HCT116 (cell line): ENCODE measurements around the gene CELSR3. TPM values are rescaled to one million over a fixed set of nuclear protein-coding genes. Genes with fewer than 3 reads are reported as not detected.

ENCODE experiments used
- ATAC-seq: fragments of 200-7000 bp; cut with Tn5 transposase; 2 replicates; pipeline ENCODE4 v1.9.1; 2020; ENCODE audit warnings: mild to moderate bottlenecking, moderate library complexity
- BruUV-seq: library from RNA; stranded (reverse); fragments of 400-500 nt; replicated peaks from 2 replicates; lab custom pipeline; 2021; lab: Mats Ljungman, UMichigan
- CTCF ChIA-PET: fragments of 300-600 bp; sonication (Branson Sonifier 250); formaldehyde crosslinking; loops from one replicate; lab custom pipeline; 2021; ENCODE audit warnings: antibody characterized with exemption; lab: Charles Lee
- POLR2A ChIA-PET: fragments of 300-600, 350-600 bp; sonication (Branson Sonifier 250); formaldehyde crosslinking; loops from one replicate; lab custom pipeline; 2021; ENCODE audit warnings: antibody characterized with exemption; lab: Charles Lee
- RAD21 ChIA-PET, 2 experiments: fragments of 300-600 bp; sonication (Branson Sonifier 250); formaldehyde crosslinking; loops; one replicate each; lab custom pipeline; 2023; ENCODE audit warnings: low total read pairs in 2 of 2; ENCODE audit not compliant: uncharacterized antibody in 2 of 2, unreplicated experiment in 2 of 2, low non-redundant PET in 1 of 2; lab: Charles Lee
- DNase-seq: peaks from one replicate; pipeline ENCODE4 v3.0.0-alpha.2; 2010; ENCODE audit warnings: low read depth, low spot score
- H2AFZ ChIP-seq: fragments of 200-600 bp; shearing (Covaris generic), sonication (generic); 2 replicates; pipeline ENCODE4 v1.6.1; 2017; ENCODE audit warnings: low read depth, mixed run types, mixed read lengths, antibody characterized with exemption, low read length; ENCODE audit not compliant: poor library complexity, severe bottlenecking
- H3K27ac ChIP-seq: 2 replicates; pipeline ENCODE4 v1.5.1; 2012; ENCODE audit warnings: low read depth, low read length
- H3K27me3 ChIP-seq: fragments of 200-600 bp; sonication (generic); 2 replicates; pipeline ENCODE4 v1.6.1; 2016; ENCODE audit warnings: mixed run types, low read length, mixed read lengths; ENCODE audit not compliant: insufficient read depth
- H3K36me3 ChIP-seq, 2 experiments: fragments of 200-500 bp in 1 of 2; fragments of 200-600 bp in 1 of 2; sonication (Bioruptor generic) in 1 of 2; sonication (generic) in 1 of 2; 2 replicates each; pipeline versions ENCODE4 v1.5.1 to v1.6.1; 2014 to 2016; ENCODE audit warnings: low read length in 2 of 2, inconsistent platforms in 1 of 2, mixed read lengths in 1 of 2, mixed run types in 1 of 2; ENCODE audit not compliant: insufficient read depth in 2 of 2, control insufficient read depth in 1 of 2
- H3K4me1 ChIP-seq, 2 experiments: fragments of 200-600 bp in 1 of 2; sonication (generic) in 1 of 2; 2 replicates each; pipeline versions ENCODE4 v1.5.1 to v1.6.1; 2012 to 2017; ENCODE audit warnings: low read length in 2 of 2, inconsistent platforms in 1 of 2, mild to moderate bottlenecking in 1 of 2, mixed read lengths in 1 of 2, mixed run types in 1 of 2, moderate library complexity in 1 of 2; ENCODE audit not compliant: insufficient read depth in 2 of 2, control insufficient read depth in 1 of 2
- H3K4me2 ChIP-seq: fragments of 200-600 bp; sonication (generic); 2 replicates; pipeline ENCODE4 v1.6.1; 2017; ENCODE audit warnings: mixed run types, low read length, mixed read lengths
- H3K4me3 ChIP-seq, 2 experiments: fragments of 200-600 bp in 1 of 2; sonication (generic) in 1 of 2; replicated peaks in 1 of 2; 2 replicates each; pipeline ENCODE4 v1.5.1; 2011 to 2016; ENCODE audit warnings: low read length in 2 of 2, control low read depth in 1 of 2, low read depth in 1 of 2, mild to moderate bottlenecking in 1 of 2, mixed read lengths in 1 of 2, mixed run types in 1 of 2
- H3K79me2 ChIP-seq: fragments of 200-600 bp; sonication (generic); 2 replicates; pipeline ENCODE4 v1.6.1; 2017; ENCODE audit warnings: mild to moderate bottlenecking, mixed run types, low read length, moderate library complexity, mixed read lengths; ENCODE audit not compliant: insufficient read depth
- H3K9ac ChIP-seq: fragments of 200-600 bp; sonication (generic); 2 replicates; pipeline ENCODE4 v1.6.1; 2016; ENCODE audit warnings: low read length, mixed read lengths
- H3K9me2 ChIP-seq: fragments of 200-600 bp; sonication (generic), shearing (Covaris generic); 2 replicates; pipeline ENCODE4 v1.6.1; 2017; ENCODE audit warnings: mixed run types, mild to moderate bottlenecking, moderate library complexity; ENCODE audit not compliant: insufficient read depth
- H3K9me3 ChIP-seq, 2 experiments: fragments of 200-500 bp in 1 of 2; fragments of 200-600 bp in 1 of 2; sonication (Bioruptor generic) in 1 of 2; sonication (generic) in 1 of 2; 2 replicates each; pipeline ENCODE4 v1.6.1; 2014 to 2017; ENCODE audit warnings: low read length in 2 of 2, mixed read lengths in 2 of 2, inconsistent platforms in 1 of 2, low read depth in 1 of 2, mild to moderate bottlenecking in 1 of 2, mixed run types in 1 of 2, moderate library complexity in 1 of 2; ENCODE audit not compliant: control insufficient read depth in 1 of 2, insufficient read depth in 1 of 2
- H4K20me1 ChIP-seq: fragments of 200-600 bp; sonication (generic), shearing (Covaris generic); 2 replicates; pipeline ENCODE4 v1.6.1; 2017; ENCODE audit warnings: mixed run types, mild to moderate bottlenecking, moderate library complexity; ENCODE audit not compliant: insufficient read depth
- ATF3 ChIP-seq: IDR thresholded peaks from 2 replicates; pipeline ENCODE4 v1.6.1; 2012
- CBX3 ChIP-seq: IDR thresholded peaks from 2 replicates; pipeline ENCODE4 v1.6.1; 2012; ENCODE audit warnings: low read depth
- CEBPB ChIP-seq: IDR thresholded peaks from 2 replicates; pipeline ENCODE4 v1.6.1; 2012; ENCODE audit warnings: low read depth
- EGR1 ChIP-seq: IDR thresholded peaks from 2 replicates; pipeline ENCODE4 v1.6.1; 2012; ENCODE audit warnings: low read depth
- ELF1 ChIP-seq: IDR thresholded peaks from 2 replicates; pipeline ENCODE4 v1.6.1; 2012; ENCODE audit warnings: low read depth, borderline replicate concordance
- EZH2 ChIP-seq: fragments of 200-600 bp; sonication (generic); IDR thresholded peaks from 2 replicates; pipeline ENCODE4 v1.6.1; 2017; ENCODE audit warnings: antibody characterized with exemption, mixed run types
- EZH2phosphoT487 ChIP-seq: fragments of 200-600 bp; IDR thresholded peaks from 2 replicates; pipeline ENCODE4 v1.6.1; 2018; ENCODE audit warnings: antibody characterized with exemption, borderline replicate concordance
- FOSL1 ChIP-seq: IDR thresholded peaks from 2 replicates; pipeline ENCODE4 v1.6.1; 2012; ENCODE audit warnings: low read depth
- JUND ChIP-seq: IDR thresholded peaks from 2 replicates; pipeline ENCODE4 v1.6.1; 2012
- MAX ChIP-seq: IDR thresholded peaks from 2 replicates; pipeline ENCODE4 v1.6.1; 2012
- POLR2A ChIP-seq: IDR thresholded peaks from 2 replicates; pipeline ENCODE4 v1.7.0; 2011; ENCODE audit warnings: borderline replicate concordance; ENCODE audit not compliant: insufficient read depth, insufficient read length; ENCODE audit errors: extremely low read depth
- POLR2AphosphoS5 ChIP-seq: IDR thresholded peaks from 2 replicates; pipeline ENCODE4 v1.6.1; 2011; ENCODE audit warnings: mild to moderate bottlenecking, low read depth, low read length, moderate library complexity
- RAD21 ChIP-seq: IDR thresholded peaks from 2 replicates; pipeline ENCODE4 v1.6.1; 2012; ENCODE audit warnings: low read depth, mild to moderate bottlenecking
- REST ChIP-seq: IDR thresholded peaks from 2 replicates; pipeline ENCODE4 v1.6.1; 2012; ENCODE audit warnings: low read depth
- SIN3A ChIP-seq: IDR thresholded peaks from 2 replicates; pipeline ENCODE4 v1.6.1; 2012; ENCODE audit warnings: low read depth
- SRF ChIP-seq: IDR thresholded peaks from 2 replicates; pipeline ENCODE4 v1.6.1; 2012; ENCODE audit warnings: low read depth
- TCF7L2 ChIP-seq: IDR thresholded peaks from 2 replicates; pipeline ENCODE4 v1.7.0; 2011; ENCODE audit warnings: borderline replicate concordance, inconsistent platforms; ENCODE audit not compliant: insufficient read depth, insufficient read length; ENCODE audit errors: extremely low read depth
- YY1 ChIP-seq: IDR thresholded peaks from 2 replicates; pipeline ENCODE4 v1.6.1; 2011; ENCODE audit warnings: low read length, low read depth, moderate library complexity, mild to moderate bottlenecking; ENCODE audit not compliant: insufficient replicate concordance; ENCODE audit errors: extremely low read depth
- ZBTB33 ChIP-seq: IDR thresholded peaks from 2 replicates; pipeline ENCODE4 v1.6.1; 2011; ENCODE audit warnings: mild to moderate bottlenecking, low read length, moderate library complexity; ENCODE audit not compliant: insufficient replicate concordance; ENCODE audit errors: extremely low read depth
- ZFX ChIP-seq: fragments of 450-650 bp; IDR thresholded peaks from 2 replicates; pipeline ENCODE4 v1.6.1; 2017
- ZNF274 ChIP-seq: fragments of 200-500 bp; sonication (Bioruptor generic); IDR thresholded peaks from 2 replicates; pipeline ENCODE4 v1.6.1; 2014; ENCODE audit warnings: mild to moderate bottlenecking, low read depth, low read length, inconsistent platforms
- intact Hi-C: fragments of 100-400 bp; cut with micrococcal nuclease; formaldehyde crosslinking; loops from 2 replicates; pipeline ENCODE4 v1.10.0; 2022
- total RNA-seq: library from RNA; stranded (reverse); gene quantifications from one replicate; pipeline ENCODE4 v1.2.1, GENCODE V29; 2021; ENCODE audit not compliant: unreplicated experiment

The CELSR3 gene
- total RNA-seq, 1 experiment from 2014 or later: 7.8 TPM

GRCh38 chr3:48635222-48636021 lies 27.3 kb downstream of the CELSR3 start, which contains the start of gene SLC26A6:
SLC26A6 (minus strand) TSS chr3:48635461; CDS start chr3:48635393, 68 bp downstream.
- DNase-seq (peak; percentile 88), ATAC-seq (peak; percentile 92)
- RAD21 ChIA-PET: interaction anchor here (0.9 to 1.4 kb wide), 2 partner anchors 28 to 235 kb away, joined by 3 to 4 read pairs; partner anchors contain the start of gene CELSR3 (in 1 of the 2)
- Histone ChIP-seq H3K9ac (peak within 1 kb of the TSS; percentile 80), H3K4me1 (peaks cover 11 to 22% of the 10 kb centered on the region in 2 experiments), H2AFZ (no peak within 1 kb of the TSS), H3K27ac (peak within 1 kb of the TSS; percentile 73), H3K9me3 (no peaks in the 10 kb centered on the region), H3K79me2 (peaks cover 12% of the 10 kb centered on the region; the same call in 1 of the 2 replicates), H3K27me3 (no peaks in the 10 kb centered on the region), H3K36me3 (peaks cover 9 to 27% of the 10 kb centered on the region in 2 experiments; a peak in 2 of 4 replicates), H3K4me3 (peak within 1 kb of the TSS; percentile 87 to 94), H3K4me2 (peak within 1 kb of the TSS; percentile 94), H4K20me1 (no peaks in the 10 kb centered on the region), H3K9me2 (no peaks in the 10 kb centered on the region)
- CTCF ChIA-PET: interaction anchor here (0.6 to 1.9 kb wide), 16 partner anchors 9 to 235 kb away, joined by 3 to 14 read pairs (median 4); partner anchors contain the start of genes CELSR3, PFKFB4 and UQCRC1
- POLR2A ChIA-PET: interaction anchor here (0.7 to 2.3 kb wide), 8 partner anchors 12 to 189 kb away, joined by 3 to 15 read pairs (median 4); partner anchors contain the start of genes ATRIP, CELSR3, PFKFB4 and UQCRC1
- TSS peak; percentile 70 for BruUV-seq
- intact Hi-C loops: loop anchor here (1.0 to 2.0 kb wide), 3 partner anchors 21 to 171 kb away; partner anchors contain the start of gene PFKFB4
- TF ChIP-seq ATF3 (no peak), REST (no peak), JUND (no peak), ZBTB33 (no peak), FOSL1 (no peak), POLR2AphosphoS5 (peak; percentile 76), ZNF274 (no peak), EGR1 (no peak), POLR2A (peak; percentile 35), SRF (no peak), MAX (no peak), RAD21 (no peak), EZH2phosphoT487 (no peak), TCF7L2 (no peak), ELF1 (no peak), SIN3A (no peak), YY1 (no peak), ZFX (peak; percentile 71; the same call in 1 of the 2 replicates), CBX3 (no peak), CEBPB (no peak), EZH2 (no peak)
